ENCODE results near the gene RBM19. TPM values are rescaled to one million over a fixed set of nuclear protein-coding genes. Genes with fewer than 3 reads are reported as not detected.

The RBM19 gene
- total and polyA plus RNA-seq, 2 donors (not counting 3 experiments of a cell fraction or from before 2014, with no cell fraction given), result 13.2 to 34.4 TPM

DNA sequence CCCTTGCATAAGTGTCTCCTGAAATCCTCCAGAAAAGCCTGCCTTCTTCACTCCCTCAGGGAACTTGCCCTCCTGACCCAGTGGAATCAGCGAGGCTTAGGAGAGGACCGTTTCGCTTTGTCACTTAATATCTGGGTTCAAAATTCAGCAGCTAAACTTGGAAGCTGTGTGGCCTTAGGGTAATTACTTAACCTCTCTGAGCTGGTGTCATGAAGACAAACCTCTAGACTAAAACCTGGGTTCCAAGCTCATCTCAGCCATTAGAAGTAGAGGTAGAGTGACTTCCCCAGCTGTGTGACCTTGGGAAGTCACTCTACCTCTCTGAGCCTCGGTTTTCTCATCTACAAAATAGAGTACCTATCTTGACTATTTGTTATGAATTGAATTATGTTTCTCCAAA is 18.3 kb upstream of the RBM19 start:
- ChIA-PET CTCF (no interaction called here), POLR2A (no interaction called here)
- H2AFZ ChIP-seq (ENCODE audit: low read depth, low read length), result no peak overlapping the region
- dilution Hi-C loops (cut with MboI; ENCODE audit: extremely low pct_ligation_motif_present, low sequenced_read_pairs) (no loop called here), intact Hi-C loops (cut with micrococcal nuclease) (no loop called here)
- no peaks in the 10 kb centered on the region for H3K9me1 ChIP-seq (replicated peaks; ENCODE audit: control insufficient read depth, extremely low read depth, insufficient read depth, low read length)
- H3K4me1 ChIP-seq (ENCODE audit: control insufficient read depth, extremely low read depth, insufficient read depth, low read length), result no peaks in the 10 kb centered on the region
- no peak overlapping the region for H3K9ac ChIP-seq (replicated peaks; ENCODE audit: extremely low read depth, insufficient read depth, low read length)
- no peaks in the 10 kb centered on the region for H3K36me3 ChIP-seq (ENCODE audit: control insufficient read depth in 2 of 2, extremely low read depth in 1 of 2, insufficient read depth in 2 of 2, low read length in 2 of 2)
- no peak for FAIRE-seq
- H3K27ac ChIP-seq (ENCODE audit: insufficient read depth, low read depth, low read length), result no peak overlapping the region
- BruUV-seq (replicated peaks), result no TSS peak
- no peaks in the 10 kb centered on the region for H3K79me2 ChIP-seq (ENCODE audit: control insufficient read depth, insufficient read depth, low read length)
- H3K27me3 ChIP-seq (ENCODE audit: control insufficient read depth in 2 of 2, insufficient read depth in 2 of 2, low read length in 2 of 2), result no peaks in the 10 kb centered on the region
- TF ChIP-seq POLR2A (IDR thresholded peaks at IDR 0.05; ENCODE audit: low read depth, low read length) (no peak), GATA2 (IDR thresholded peaks at IDR 0.05; ENCODE audit: insufficient read depth, insufficient read length, low read depth, low read length) (no peak)
- no peak for DNase-seq (ENCODE audit: low read depth, low spot score)
- H3K9me3 ChIP-seq (replicated peaks; ENCODE audit: control insufficient read depth, insufficient read depth, low read length), result no peaks in the 10 kb centered on the region
- no peaks in the 10 kb centered on the region for H4K20me1 ChIP-seq (replicated peaks; ENCODE audit: control insufficient read depth, extremely low read depth, insufficient read depth, low read length)
- H3K4me2 ChIP-seq (ENCODE audit: insufficient read depth, low read length), result no peak overlapping the region
- H3K4me3 ChIP-seq (replicated peaks in 1 of 3; ENCODE audit: insufficient read depth in 1 of 3, low read depth in 1 of 3, low read length in 3 of 3), result no peak overlapping the region

GRCh38 chr12:113983777-113984448 is 17.8 kb upstream of the RBM19 start:
- Histone ChIP-seq H4K20me1 (replicated peaks; ENCODE audit: control insufficient read depth, extremely low read depth, insufficient read depth, low read length) (no peaks in the 10 kb centered on the region), H3K9ac (replicated peaks; ENCODE audit: extremely low read depth, insufficient read depth, low read length) (no peak overlapping the region), H3K9me3 (replicated peaks; ENCODE audit: control insufficient read depth, insufficient read depth, low read length) (no peaks in the 10 kb centered on the region), H3K27me3 (ENCODE audit: control insufficient read depth in 2 of 2, insufficient read depth in 2 of 2, low read length in 2 of 2) (no peaks in the 10 kb centered on the region), H3K4me1 (ENCODE audit: control insufficient read depth, extremely low read depth, insufficient read depth, low read length) (no peaks in the 10 kb centered on the region), H3K27ac (ENCODE audit: insufficient read depth, low read depth, low read length) (no peak overlapping the region), H3K36me3 (ENCODE audit: control insufficient read depth in 2 of 2, extremely low read depth in 1 of 2, insufficient read depth in 2 of 2, low read length in 2 of 2) (no peaks in the 10 kb centered on the region), H3K9me1 (replicated peaks; ENCODE audit: control insufficient read depth, extremely low read depth, insufficient read depth, low read length) (no peaks in the 10 kb centered on the region), H3K79me2 (ENCODE audit: control insufficient read depth, insufficient read depth, low read length) (no peaks in the 10 kb centered on the region), H3K4me2 (ENCODE audit: insufficient read depth, low read length) (no peak overlapping the region), H3K4me3 (replicated peaks in 1 of 3; ENCODE audit: insufficient read depth in 1 of 3, low read depth in 1 of 3, low read length in 3 of 3) (no peak overlapping the region), H2AFZ (ENCODE audit: low read depth, low read length) (no peak overlapping the region)
- POLR2A ChIA-PET, result no interaction called here
- no peak for TF ChIP-seq EZH2 (IDR thresholded peaks at IDR 0.05; ENCODE audit: borderline replicate concordance, low read depth, low read length, severe bottlenecking)
- no peak for TF ChIP-seq POLR2A (IDR thresholded peaks at IDR 0.05; ENCODE audit: low read depth, low read length)
- TF ChIP-seq FOS (IDR thresholded peaks at IDR 0.05; ENCODE audit: borderline replicate concordance, insufficient read depth, low read length), result no peak
- no TSS peak for BruUV-seq (replicated peaks)
- CTCF ChIA-PET, result interaction anchor here (0.8 to 4.0 kb wide), 2 partner anchors 17 to 525 kb away, joined by 6 to 162 read pairs; no protein-coding TSS in a partner anchor
- DNase-seq (ENCODE audit: low read depth, low spot score) (no peak), FAIRE-seq (no peak)
- dilution Hi-C loops (cut with MboI; ENCODE audit: extremely low pct_ligation_motif_present, low sequenced_read_pairs) (no loop called here), intact Hi-C loops (cut with micrococcal nuclease) (no loop called here)

Measured in endothelial cell of umbilical vein (primary cell).